ENCODE results near the gene ANAPC4.

ANAPC4 gene

DNA sequence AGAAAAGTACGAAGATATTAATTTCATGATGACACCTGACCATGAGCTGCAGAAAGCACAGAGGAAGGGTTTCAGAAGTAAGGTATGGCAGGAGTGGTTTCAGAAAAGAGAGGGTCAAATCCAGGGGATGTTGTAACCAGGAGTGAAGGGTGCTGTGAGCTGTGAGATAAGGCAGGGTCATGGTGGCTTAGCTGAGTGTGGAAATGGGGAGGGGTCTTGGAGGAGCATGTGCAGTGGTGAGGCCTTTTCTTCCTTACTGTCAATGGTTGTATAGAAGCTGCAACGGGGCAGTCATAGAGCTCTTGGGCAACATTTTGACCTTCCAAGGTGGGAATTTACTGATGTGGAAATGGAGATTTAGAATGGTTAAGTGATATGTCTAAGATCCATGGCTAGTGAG lies 2.5 kb downstream of the ANAPC4 start:
- DNase-seq, result no peak

DNA sequence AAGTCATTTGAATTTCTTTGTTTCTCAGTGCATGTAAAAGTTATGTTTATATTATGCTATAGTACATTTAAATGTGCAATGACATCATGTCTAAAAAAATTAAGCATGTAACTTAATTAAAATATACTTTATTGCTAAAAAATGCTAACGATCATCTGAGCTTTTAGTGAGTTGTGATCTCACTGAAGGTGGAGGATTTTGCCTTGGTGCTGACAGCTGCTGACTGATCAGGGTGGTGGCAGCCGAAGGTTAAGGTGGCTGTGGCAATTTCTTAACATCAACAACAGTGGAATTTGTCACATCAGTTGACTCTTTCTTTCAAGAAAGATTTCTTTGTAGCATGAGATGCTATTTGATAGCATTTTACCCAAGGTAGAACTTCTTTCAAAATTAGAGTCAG lies 6.6 kb downstream of the ANAPC4 start:
- no peak for DNase-seq

DNA sequence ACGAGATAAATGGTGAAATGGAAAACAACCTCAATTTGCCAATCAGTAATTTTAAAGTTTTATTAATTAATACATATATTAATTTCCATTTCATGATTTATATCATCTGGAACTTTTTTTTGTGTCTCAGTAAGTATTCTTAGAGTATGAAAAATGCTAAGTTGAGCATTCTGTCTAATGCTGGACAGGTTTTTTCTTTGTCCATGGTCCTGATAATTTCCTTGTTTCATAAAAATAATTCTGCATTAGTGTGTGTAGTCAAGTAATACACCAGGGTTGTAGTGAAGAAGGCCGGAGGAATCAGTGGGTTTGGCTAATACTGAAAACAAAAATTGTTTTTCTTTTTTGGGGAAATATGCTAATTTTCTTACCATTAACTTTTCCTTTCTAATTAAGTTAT lies 9.9 kb downstream of the ANAPC4 start:
- DNase-seq, result no peak

DNA sequence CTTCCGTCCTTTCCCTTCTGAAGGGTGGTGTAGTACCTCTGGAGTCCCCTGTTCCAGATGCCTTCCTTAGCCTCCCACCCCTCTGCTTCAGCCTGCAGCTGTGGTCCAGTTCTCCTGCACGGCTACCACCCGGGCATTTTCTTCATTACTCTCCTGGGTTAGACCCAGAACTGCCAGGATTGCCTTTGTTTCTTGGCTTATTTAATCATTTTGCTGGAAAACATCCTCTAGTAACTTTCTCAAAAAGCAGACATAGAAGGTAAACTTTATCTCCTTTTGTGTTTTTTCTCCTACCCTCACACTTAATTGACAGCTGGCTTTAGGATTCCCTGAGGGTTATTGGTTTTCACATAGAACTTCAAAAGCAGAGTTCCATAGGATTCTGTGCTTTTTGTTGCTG lies 20.2 kb downstream of the ANAPC4 start:
- DNase-seq, result no peak

DNA sequence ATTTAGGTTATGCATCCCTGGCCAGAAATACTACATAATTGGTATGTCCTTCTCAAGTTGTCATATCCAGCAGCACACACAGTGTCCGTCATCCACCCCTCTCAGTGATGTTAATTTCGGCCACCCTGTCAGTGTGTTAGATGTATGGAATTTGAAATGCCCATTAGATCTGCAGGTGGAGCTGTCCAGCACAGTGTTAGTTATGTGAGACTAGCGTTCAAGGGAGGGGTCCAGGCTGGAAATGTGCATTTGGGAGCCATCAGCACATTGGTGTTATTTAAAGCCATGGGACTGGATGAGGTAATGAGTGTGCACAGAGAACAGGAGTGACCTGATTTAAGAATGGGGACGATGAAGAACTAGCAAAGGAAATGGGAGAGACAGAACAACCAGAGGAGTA lies 22.4 kb downstream of the ANAPC4 start:
- no peak for DNase-seq

DNA sequence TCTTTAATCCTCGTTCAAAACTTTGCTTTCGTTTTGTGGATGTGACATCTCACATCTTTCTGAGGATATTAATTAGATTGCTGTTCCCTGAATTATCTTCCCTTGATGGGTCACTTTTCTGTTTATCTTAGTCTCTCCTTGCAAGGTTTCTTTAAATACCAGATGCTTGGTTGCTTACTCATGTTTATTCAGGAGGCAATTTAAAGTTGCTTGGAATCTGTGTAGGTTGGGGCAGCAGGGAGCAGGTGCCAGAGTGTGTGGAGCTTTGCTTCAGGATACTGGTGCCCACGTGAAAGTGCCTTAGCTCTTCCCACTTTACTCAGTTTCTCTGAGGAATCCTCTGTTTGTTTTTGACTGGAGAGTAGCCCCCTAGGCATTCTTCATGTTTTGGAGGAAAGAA lies 24.0 kb downstream of the ANAPC4 start:
- DNase-seq, result no peak

DNA sequence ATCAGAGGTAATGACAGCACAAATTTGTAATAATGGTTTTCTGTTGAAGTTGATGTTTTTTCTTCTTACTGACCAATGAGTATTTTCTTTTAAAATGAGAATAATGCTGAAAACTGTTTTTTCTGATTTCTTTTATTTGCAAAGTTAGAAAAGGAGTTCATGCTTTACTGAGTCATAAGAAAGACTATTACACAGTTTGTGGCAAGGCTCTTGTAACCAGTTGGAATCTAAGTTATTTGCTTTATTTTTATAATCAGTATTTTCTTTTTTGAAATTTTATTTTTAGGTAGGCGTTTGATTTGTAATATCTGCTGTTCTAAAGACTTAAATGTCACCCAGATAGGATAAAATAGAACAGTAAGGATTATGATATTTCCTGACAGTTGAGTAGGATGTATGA lies 25.5 kb downstream of the ANAPC4 start:
- no peak for DNase-seq

DNA sequence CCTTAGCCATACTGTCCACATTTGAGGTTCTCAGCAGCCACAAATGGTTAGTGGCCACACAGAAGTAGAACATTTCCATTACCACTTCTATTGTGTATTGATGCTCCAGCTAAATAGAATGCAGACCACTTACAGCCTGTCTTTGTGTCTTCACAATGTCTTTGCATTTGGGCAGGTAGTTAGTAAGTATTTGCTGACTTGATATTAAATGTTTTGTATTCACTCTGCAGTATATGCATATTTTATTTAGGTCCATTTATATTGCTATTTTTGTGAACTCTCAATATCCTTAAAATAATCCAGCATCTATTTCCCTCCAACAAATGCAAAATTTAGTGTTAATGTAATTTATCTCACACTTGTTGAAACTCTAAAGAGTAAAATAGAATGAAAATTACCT lies 26.6 kb downstream of the ANAPC4 start:
- no peak for DNase-seq

DNA sequence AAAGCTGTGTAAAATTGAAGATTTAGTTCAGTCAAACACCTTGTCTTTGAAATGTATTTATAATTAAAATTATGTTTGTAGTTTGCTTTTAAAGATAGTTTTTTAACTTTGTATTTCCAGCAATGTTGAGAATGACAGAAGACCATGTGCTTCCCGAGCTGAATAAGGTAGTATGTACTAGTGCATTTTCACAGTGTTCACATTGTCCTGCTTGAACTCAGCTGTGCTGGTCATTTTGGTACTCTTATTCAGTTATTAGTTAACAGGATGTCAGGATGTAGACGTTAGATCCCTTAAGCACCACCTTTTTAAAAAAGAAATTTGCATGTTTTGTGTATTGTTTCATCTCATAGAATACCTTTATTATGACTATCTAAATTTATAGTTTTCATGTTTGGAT lies 28.4 kb downstream of the ANAPC4 start:
- no peak for DNase-seq

DNA sequence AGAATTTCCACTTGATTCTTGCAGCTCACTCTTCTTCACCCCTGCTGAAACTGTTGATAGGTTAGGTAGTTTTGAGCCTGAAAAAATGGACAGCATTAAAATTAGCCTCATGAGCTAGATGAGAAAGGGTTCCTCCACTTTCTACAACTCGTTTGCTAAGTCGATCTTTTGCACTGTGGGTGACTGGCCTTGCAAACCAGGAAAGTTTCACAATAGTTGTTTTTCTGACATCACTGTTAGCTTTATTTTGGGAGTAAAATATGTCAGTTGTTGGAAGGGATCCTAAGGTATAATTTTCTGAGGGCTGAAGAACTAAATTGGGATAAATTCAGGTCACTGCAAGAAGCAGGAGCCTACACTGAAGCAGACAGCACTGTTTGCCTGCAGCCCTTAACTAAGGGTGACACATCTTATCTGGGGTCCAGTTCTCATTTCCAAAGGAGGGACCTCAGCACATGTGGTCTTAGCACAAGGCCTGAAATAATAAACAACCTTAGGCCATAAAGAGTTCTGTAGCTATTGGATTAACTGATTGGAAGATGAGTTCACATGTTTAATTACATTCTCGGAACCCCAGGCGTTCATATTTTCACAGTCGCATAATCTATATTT lies 29.1 kb downstream of the ANAPC4 start:
- DNase-seq, result no peak

DNA sequence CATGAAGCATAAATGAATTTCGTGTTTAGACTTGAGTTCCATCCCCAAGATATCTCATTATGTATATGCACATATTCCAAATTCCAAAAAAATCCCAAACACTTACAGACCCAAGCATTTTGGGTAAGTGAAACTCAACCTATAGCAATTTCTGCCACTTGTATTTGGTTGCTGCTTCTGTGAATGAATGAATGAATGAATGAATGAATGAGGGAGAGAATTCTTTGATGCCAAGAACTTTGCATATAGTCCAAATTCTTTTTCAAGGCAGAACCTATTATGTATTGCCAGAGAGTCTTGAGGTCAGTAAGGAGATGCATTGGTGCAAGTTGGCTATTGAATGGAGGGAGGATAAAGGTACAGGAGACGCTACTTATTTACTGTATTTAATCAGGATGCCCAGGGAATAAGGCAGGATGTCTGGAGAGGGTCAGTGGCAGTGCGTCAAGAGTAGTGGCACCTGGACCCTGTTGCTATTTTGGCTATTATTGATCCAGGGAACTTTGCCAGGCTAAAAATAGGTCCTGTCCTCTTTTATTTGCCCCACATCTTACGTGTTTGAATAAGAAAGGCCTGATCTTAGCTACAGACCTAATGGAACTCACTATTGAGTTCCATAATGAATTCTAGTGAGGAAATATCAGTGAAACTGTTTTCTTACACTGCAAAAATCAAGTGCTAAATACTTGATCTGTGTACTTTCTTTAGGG lies 33.9 kb downstream of the ANAPC4 start:
- no peak for DNase-seq

DNA sequence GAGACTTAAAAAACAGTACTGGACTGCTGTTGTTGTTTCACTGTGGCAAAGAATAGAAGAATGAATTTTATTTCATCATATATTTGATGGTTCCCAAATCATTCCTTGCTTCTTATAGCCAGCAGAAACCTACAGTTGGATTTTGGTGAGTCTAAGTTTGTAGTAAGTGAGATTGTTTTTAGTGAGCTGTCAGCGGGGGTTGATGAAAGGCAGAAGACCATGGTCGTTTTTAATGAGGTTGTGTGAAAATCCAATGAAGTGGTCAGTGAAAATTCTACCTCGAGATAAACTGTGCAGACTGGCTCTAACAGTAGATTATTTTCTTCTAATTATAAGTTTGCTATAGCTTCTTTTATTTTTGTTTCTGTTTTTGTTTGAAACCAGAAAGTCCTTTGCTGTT lies 36.2 kb downstream of the ANAPC4 start:
- DNase-seq, result no peak

DNA sequence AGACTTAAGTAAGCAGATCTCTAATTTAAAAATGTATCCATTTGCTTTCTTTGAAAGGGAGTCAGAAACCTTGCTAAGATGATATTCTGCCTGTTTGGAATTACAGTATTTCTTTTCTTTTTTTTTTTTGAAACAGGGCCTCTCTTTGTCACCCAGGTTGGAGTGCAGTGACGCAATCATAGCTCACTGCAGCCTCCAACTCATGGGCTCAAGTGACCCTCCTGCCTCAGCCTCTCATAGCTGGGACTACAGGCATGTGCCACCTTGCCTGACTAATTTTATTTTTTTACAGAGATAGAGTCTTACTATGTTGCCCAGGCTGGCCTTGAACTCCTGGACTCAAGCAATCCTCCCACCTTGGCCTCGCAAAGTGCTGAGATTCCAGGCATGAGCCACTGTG lies 40.0 kb downstream of the ANAPC4 start:
- DNase-seq, result no peak

DNA sequence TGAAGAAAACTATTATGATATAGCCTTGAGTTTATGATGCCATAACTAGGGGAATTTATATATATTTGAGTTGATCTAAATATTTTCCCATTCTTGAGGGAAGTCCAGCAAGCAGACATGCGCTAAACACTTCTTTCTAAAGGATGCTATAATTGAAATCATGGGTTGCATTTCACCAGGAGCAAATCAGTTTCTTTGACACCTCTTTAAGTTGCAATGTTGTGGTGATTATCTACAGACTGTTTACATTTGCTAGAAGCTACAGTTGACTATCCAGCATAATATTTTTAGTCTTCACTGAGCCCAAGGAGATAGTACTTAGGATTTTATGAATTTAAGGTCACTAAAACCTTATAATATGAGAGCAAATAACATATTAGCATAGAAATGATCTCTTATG lies 43.9 kb downstream of the ANAPC4 start:
- DNase-seq, result no peak

DNA sequence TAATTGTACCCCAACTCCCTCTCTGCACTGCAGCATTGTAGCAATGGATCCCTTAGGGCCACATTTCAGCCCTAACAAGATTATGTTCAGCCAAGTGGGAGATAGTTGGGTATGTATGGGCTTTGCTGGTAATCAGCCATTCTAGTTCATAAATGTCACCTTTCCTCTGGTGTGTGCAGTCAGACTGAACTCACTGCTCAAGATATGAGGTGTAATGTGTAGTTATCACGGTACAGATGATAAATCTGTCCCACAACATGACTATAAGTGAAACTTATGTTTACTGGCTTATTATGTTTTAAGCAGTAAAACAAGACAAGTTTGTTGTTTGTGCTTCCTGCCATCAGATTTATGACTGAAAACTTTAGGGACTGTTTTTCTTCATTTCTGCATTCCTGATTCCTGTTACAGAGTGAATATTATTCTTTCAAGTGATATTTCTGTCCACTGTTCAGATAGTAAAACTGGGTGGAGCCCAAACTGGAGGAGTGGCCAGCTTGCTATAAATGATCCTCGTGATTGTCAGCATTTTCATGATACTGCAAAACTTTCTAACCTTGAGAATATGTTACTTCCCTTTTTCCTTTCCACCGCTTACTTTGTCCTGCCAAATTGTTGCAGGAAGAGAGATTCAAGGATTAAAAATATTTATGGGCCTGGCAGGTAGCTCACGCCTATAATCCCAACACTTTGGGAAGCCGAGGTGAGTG lies 44.9 kb downstream of the ANAPC4 start:
- DNase-seq, result no peak

DNA sequence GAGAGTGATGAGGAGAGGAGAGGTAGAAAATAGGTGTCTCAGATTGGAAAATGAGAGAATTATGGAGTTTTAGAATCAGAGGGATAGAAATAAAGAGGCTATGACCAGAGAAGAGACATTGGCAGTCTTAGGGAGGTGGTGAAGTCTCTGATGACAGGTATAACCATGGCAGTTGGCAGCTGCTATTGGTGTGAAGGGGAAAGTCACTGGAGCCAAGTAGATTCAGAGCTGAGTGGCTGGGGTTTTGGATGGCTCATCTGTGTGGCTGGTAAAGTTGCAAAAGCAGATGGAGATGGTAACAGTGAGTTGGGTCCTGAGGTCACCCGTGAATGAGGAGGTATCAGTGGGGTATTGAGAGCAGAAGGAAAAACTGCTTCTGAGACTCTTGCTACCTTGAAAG lies 46.5 kb downstream of the ANAPC4 start:
- DNase-seq, result no peak

DNA sequence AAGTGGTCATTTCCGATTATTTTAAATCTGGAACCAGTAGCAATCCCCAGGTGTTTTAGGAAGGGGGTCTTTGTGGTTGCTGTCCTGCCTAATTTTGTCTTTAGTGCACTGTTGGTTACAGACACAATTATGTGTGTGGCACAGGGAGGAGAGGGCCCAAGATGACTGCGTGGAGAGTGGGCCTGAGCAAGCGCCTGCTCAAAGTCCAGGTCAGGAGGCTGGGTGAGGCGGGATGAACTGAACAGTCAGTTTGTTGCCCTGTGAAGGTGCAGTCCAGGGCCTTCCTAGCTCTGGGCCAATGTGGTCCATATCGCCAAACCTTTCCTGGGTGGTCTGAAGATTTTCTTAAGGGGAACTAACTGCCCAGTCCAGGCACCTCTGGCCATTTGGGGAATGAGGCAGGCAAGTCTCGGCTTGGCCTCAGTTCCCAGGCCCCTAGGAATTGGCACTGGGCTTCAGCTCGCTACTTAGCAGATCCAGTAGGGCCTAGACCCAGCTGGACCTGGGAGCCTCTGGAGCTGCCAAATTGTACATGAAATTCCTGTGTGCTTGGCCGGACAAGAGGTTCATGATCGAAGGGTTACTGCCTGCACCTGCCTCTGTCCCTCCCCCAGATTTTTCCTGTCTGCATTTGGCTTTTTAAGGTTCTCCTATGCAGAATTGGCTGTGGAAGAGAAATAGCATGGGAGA lies 47.6 kb downstream of the ANAPC4 start:
- DNase-seq, result no peak

DNA sequence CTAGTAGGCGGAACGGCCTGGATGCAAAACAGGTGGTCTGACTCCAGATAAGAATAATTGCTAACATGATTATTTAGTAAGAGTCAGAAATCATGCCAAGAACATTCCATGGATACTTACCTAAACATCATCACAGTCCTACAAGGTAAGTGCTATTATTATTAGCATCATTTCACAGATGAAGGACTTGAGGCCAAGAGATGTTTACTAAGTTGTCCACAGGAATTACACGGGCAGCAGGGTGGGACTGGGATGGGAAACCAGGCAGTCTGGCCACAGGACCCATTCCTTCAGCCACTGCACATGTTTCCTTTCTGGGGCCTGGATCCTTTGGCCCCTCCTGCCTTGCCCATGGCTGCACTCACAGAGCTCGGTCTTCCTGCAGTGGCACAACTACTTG lies 48.3 kb downstream of the ANAPC4 start:
- DNase-seq, result no peak

DNA sequence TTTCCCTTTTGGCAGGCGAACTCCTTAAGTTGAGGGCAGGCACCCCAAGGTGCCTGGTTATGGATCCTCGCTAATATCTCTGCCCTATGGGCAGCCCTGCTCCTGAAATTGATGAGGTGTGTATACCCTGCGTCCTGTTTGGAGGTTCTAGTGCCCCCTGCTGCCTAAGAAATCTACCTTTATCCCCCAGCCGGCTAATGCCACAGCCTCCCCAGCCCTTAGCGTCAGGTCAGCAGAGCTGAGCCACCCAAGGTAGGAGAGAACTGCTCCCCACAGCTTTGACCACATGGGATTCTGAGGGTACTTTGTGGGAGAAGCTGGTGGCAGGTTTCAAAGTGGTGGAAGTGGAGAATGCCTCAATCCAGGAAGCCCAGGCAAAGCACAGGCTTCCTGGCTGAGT lies 50.8 kb downstream of the ANAPC4 start:
- no peak for DNase-seq

DNA sequence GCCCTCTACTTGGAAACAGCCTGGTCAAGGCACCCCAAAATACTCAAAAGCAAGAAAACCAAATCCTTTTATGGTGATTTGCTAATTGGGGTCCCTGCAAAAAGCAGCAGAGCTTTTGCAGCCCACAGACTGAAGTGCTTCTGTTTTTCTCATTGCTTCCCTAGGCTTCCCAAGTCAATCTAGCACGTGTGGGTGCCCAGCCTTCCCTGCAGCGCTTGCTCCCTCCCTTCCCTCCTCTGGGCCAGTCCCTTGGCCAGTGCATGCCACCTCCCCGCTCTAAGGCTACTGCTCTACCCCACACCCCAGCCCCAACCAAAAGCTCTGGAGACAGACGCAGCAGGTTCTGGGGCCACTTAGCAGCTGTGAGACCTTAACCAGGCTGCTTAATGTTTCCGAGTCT lies 53.6 kb downstream of the ANAPC4 start:
- DNase-seq, result no peak

DNA sequence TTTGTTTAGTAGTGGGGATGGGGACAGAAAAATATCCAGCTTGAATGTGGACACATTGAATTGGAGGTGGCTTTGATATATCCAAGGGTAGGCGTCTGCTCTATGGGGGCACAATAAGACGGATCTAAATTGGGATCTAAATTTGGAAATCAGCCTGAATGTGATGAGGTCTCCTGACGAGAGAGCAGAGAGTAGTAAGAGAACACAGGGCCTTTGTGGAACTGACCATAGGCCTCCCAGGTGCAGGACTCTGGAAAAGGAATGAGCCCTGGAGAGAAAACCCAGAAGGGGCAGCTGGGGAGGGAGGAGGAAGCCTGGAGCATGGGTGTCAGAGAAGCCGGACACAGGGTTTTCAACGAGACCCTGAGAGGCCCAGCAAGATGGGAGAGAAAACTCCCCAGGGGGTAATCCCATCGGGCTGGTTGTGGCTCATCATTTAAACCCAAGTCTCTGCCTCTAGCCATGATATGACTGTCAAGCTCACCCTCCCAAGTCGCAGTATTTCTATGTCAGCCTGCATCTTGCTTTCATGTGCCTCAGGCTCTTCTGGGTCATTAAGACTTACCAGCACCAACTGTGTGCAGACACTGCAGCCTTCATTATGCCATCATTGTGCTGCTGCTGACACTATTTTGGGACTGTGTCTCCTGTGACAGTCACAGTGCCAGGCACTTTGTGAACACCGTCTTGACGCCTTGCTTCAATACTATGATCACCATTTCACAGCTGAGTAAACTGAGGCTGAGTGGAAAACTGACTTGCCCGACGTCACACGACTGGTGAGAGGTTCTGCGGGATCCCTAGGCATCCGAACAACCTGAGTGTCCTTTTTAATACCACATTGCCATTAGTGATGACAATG lies 57.1 kb downstream of the ANAPC4 start:
- no peak for DNase-seq

DNA sequence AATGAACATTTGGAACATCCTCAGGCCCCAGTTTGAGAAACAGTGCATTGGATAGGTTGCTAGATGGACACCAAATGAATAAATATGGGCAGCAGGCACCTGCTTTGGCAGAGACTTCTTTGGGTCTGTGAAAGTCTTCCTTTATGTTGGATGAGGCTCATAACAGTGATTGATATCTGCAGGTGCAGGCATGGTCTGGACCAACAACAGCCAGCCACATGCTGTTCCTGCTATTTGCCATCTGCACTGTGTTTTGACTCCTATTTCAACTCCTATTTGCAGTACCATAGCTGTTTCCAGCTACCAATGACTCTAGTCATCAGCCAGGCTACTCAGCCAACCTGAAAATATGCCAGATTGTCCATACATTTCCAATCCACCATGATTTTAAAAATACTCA lies 60.9 kb downstream of the ANAPC4 start:
- DNase-seq, result no peak

DNA sequence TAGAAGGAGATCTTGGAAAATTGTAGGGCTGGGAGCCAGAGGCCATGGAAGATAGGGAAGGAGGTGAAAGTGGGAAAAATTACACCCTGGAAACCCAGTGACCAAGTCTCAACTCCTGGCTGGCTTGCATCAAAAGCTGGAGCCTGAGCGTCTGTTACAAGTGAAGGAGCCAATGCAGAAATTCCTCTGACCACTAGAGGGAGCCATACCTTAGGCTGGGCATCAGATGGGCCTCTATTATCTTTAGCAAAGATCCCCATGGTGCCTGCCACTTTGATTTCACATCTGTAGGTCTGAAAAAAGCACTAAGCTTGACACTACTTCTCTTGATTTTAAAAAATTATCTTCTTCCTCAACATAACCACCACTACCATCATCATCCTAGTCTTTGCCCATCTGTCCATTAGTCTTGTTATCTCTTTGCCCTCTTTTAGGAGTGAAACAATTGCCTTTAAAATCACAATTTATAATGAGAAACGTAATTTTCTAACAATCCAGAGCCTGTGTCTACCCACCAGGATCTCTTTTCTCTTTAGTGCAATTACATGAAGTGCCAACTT lies 62.9 kb downstream of the ANAPC4 start:
- no peak for DNase-seq
